NCI-H748 (cell line): Measurements from ENCODE around the gene PODXL.
"Not testable (repeated sequence)": the region's sequence is repeated elsewhere in the genome, so short reads cannot be mapped to it uniquely, and the experiment has no call there.

ENCODE experiments used
- DNase-seq: peaks from one replicate; lab custom pipeline; 2025; ENCODE audit not compliant: unreplicated experiment; lab: John Stamatoyannopoulos, UW

The PODXL gene

DNA sequence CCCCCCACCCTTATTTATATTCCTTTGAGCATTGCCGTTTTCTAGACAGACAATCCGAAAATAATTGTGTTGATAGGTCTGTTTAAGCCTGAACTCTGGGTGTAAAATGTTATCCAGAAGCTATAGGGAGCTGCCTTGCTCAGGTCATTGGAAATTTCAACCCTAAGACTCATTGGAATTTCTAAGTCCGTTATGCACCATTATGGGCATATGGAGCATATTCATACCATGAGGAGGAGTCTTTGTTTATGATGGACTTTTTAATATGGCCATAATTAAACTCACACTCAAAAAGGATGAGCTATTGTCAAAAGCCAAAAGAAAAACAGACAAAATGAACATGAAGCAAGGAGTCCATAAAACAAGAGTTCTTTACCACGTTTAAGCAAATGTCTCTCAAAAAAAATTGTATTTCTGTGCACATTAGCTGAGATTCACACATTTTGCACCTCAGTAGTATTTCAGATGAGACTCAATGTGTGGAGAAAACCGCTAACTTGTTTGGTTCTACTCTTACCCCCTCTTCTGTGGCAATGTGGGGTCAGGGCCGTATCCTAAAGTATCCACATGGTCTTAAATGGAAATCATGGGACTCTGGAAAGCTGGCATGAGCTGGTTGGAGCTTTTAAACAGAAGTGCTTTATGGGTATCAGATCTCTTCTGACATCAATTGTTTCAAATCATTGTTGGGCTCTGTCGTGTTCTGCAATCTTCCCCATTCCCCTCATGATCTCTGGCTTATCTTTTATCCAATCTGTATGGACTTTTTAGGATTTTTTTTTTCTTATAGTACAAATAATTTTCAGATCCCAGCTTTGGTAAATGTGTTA lies 60.5 kb downstream of the PODXL start:
- DNase-seq = no peak

DNA sequence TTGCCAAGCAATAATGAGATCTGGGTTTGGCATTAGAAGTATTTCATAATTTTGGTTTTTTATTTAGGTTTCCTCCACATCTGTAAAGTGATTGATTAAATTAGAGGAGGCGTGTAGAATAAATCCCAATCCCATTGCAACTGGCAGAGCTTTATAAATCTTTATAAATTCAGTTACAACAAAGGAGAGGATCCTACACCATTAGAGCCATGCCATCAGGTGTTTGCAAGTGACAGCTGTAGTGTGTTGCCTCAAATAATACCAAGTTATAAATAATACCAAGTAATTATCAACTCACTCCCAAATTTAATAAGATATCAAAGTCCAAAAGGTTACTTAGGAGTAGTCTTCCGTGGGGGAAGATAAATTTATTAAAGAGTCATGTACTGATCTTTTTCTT lies 62.2 kb downstream of the PODXL start:
- DNase-seq = no peak

DNA sequence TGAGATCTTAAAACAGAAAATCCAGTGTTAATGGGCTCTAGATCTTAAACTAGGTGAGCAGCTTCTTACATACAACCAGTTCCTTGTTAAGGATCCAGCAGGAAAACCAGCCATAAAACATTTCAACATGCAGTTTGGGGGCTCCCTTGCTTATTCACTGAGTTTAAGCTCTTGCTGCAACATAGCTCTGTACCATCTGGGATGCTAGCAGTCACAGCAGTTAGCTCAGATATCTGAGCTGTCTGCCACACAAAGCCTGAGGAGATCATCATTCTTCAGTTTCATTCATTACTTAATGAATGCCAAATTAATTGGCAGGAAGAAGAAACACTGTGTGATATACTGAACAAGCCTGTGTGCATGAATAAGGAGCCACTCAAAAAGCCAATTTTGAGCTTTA lies 62.8 kb downstream of the PODXL start:
- no peak for DNase-seq

DNA sequence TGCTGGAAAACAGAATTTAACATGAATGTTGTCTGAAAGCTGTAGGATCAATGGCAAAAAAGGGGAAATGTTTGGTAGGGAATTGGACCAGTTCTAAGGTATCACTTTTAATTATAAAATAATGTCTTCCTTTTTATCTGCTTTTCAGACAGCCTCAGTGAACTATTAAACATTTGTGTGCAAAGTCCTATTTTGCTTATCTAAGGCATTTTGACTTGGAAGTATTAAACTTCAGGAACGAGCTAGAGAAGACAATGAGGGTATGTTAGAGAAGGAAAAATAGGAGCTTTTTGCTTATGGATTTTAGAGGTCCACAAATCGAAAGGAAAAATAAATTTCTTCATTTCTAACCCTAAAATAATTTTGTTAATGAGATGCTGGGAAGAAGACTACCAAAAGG lies 63.3 kb downstream of the PODXL start:
- DNase-seq = no peak

DNA sequence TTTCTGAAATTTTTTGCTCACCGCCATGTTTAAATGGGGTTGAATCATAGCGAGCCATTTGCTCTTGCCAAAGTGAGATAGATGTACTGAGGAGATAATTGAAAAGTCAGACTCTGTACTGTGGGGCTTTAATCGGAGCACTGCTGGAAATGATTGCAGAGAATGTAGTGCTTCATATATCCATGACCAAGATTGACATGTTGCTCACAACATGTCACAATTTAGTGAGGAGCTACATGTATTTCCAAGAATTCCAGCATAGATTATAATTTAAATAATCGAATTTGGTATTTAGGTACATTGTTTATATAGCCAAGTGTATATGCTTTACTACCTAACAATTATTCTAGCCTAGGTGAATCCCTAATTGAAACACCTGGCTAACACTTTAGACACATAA lies 66.5 kb downstream of the PODXL start:
- DNase-seq = no peak

DNA sequence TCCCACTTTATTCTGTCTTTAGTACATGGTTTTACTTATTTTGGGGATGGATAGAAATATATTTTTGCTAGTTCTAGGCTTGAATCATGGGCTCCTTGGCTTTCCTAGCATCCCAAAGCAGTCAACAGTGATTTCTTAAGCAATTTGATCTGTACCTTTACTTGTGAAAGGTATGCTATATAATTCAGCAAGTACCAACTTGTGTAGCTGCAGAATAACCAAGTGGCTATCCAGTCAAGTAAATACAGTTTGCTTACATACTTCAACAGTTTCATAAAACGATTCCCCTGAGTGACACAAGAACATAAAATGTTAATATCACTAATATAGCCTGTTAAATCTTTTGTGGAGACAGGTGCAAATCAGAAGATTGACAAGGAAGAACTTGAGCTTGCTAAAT lies 67.2 kb downstream of the PODXL start:
- DNase-seq = no peak

DNA sequence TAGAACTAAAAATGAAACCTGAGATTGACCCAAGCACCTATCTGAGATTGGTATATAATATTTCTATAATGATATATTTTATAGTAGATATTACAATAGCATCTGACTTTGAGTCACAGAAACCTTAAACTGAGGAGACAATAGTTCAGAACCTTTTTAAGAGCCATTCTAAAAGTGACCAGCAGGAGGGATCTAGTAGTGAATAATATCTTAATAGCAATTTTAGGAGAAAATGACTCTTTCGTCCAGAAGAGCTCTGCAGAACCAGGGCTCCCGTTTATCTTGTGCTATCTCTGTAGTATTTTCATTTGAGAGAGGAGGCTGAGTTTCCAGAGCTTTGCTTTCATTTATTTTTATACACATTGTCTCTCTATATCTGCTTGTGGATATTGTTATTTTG lies 68.1 kb downstream of the PODXL start:
- DNase-seq = no peak

DNA sequence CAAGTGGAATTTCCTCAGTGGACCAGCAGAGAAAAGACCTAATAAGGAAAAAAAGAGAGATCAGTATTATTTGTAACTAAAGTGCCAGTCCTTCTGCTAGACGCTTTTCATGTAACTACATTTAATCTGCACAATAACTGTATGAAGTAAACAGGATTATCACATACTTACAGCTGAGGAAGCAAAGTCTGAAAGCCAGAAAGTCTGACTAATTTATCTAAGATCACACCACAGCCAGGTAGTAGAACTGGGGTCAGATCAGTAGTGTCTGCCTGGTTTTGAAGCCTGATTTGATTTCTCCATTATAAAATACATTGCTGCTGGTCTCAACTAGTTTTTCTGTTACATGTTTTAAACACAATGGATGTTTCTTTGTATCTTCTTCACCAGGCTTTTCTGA lies 69.2 kb downstream of the PODXL start:
- no peak for DNase-seq

DNA sequence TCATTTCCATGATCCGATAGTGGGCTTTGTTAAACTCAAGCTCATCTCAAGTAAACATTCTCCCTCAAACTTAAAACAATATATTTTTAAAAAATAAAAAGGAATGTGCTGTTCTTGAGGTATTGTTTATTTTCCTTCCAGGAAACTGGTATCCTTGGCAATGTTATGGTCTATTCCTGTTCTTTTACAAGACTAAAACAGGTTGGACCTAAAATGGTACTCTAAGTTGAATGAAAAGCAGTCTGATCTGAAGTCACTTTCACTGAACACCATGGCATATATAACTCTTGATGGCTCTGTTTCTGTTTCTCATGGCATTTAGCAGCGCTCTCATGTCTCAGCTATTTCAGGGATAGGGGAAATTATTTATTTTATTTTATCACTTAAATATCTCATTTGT lies 70.1 kb downstream of the PODXL start:
- no peak for DNase-seq

DNA sequence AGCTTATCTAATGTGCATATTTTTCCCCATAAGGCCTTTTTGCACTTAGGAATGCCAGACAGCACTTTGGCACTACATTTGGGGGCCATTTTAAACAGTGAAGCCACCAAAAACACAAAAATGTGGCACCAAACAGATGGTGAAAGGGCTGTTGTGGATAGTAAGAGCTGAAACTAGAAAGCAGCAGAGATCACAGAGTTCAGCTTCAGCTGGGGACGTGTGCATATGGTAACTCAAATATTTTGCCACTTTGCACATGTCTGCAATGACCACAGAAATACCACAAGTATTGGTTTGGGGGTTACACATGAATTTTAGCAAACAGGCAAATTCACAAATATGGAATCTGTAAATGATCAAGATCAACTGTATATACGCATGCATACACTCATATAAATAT lies 72.8 kb downstream of the PODXL start:
- no peak for DNase-seq

DNA sequence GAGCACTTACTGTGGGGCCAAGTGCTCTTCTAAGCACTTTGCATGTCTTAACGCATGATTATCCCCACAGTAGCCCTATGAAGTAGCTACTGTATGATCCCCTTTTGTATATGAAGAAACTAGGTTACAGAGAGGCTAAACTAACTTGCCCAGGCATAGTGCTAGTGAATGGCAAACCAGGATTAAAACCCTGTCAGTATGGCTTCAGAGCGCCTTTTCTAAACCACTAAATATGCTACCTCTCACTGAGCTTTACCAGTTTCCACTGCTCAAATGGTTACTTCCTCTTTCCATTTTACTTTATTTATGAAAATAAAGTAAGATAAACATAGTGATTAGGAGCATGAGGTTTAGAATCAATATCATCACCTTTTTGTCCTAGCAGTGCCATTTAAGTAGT lies 73.6 kb downstream of the PODXL start:
- DNase-seq = no peak

DNA sequence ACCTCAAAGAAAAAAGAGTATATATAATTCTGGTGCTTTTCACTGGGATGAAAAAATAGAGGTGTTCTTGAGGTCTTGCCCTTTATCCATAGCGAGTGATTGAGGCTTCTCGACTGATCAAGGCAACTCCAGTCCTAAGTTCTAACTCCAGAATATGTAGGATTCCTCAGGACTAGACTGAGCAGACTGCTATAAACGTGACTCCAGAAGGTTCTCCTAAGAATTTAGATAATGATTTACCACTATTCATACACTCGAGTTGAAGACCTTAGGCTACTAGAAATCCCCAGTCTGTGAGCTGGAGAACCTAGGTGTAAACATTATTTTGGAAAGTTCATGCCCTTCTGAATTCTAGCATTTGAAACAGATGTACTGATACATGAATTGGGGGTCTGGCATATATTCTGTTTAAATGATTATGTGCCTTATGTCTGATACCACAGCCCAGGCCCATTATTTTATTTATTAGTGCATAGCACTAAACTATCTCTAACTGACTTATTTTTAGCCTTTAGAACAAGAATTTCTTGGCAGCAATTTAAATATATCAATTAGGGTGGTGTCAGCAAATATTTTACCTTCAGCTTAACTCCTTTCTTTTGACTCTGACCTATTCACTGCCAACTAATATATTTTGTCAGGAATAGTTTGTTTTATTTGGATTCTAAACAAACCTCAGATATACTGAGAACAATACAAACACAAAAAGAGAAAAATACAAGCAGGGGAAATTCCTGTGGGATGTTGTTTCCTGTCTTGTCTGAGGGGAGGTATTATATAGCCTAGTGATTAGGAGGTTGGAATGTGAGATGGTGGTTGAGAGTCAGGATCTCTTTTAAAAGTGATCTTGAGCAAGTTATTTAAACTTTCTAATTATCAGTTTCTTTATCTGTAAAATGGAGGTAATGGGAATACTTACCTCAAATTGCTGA lies 75.8 kb downstream of the PODXL start:
- no peak for DNase-seq

DNA sequence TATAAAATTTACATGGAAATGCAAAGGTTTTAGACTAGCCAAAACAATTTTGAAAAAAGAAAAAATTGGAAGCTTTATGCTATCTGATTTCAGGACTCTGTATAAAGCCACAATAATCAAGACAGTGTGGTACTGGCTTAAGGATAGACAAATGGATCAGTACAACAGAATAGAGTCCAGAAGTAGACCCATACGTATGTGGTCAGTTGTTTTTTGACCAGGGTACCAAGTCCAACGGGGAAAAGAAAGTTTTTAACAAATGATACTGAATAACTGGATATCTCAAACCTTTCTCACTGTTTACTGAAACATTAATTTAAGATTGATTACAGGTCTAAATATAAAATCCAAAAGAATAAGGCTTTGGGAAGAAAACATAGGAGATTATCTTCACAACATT lies 79.7 kb downstream of the PODXL start:
- no peak for DNase-seq

DNA sequence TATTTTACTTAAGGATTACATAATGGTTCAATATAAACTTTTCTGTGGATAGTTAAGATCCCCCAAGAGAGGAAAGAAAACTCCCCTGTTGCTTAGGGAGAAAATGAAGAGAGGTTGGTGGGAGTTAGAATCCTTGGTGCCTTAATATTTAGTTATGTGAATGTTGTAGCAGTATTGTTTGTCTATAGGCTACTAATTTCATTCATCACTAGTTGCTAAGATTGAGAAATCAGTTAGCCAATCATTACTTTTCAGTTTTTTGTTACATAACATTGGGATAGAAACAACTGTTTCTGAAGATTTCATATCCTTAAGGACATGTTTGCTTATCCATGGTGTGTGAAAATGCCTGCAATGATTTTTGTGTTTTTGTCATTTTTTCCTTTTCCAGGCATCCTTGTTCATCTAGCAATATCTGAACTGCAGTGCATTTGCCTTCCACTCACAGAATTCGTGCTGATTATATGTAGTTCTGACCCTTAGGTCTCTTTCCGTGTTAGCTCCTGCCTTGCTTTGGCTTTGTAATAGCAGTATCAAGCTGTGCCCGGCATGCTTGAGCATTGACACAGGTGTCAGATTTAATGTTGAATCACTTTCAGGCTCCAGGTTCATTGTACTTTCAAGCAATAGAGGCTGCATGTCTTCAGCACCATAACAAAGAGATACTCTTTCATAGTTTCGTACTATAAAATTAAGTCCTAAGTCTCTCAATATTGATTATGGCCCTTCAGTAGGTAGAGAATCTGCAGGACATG lies 85.0 kb downstream of the PODXL start:
- peak; percentile 75 for DNase-seq

DNA sequence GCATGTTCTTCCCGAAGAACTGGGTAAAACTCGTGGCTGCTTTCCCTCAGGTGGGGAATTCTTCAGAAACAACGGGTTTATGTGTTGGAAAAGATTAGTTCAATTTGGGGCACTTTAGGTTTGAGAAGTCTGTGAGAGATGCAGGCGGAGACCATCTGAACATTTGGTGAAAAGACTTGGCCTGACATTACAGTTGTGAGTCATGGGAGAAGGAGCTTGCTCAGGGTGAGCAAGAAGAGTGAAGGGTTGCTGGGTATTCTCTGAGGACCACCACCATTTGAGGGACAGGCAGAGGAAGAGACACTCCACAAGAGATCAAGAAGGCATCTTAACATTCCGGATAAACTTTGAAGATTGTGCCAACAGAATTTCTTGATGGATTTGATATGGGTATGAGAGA lies 88.6 kb downstream of the PODXL start:
- DNase-seq = no peak

DNA sequence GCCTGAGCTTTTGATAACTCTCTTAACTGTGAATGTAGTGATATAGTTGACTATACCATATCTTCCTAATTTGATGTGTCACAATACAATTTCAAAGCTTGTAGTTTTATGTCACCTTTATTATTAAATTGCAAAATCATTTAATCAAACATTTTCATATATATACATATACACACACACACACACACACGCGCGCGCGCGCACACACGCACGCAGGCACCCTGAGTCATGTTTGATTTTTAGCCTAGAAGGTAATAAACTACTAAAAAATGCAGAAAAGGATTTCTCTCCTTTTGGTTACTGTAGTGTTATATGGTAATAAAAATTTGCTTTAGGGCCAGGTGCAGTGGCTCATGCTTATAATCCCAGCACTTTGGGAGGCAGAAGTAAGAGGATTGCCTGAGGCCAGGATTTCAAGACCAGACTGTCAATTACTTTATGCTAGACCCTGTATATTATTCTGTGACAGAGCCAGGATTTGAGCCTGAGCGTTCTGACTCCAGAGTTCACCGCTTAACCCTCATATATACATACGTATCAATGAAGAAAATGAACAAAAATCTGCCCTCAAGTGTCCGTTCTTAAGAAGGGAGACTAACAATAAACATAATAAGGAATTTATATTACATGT lies 89.6 kb downstream of the PODXL start:
- no peak for DNase-seq

DNA sequence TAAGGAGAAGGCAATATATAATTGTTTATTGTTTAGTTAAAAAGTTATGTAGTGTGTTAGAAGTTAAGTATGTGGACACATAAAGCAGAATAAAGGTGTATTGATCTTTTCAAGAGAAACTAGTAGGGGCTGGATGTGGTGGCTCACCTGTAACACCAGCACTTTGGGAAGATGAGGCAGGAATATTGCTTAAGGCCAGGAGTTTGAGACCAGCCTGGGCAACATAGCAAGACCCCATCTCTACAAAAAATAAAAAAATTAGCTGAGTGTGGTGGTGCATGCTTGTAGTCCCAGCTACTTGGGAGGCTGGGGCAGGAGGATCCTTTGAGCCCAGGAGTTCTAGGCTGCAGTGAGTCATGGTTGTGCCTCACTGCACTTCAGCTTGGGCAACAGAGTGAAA lies 93.7 kb downstream of the PODXL start:
- DNase-seq = not testable (repeated sequence)

DNA sequence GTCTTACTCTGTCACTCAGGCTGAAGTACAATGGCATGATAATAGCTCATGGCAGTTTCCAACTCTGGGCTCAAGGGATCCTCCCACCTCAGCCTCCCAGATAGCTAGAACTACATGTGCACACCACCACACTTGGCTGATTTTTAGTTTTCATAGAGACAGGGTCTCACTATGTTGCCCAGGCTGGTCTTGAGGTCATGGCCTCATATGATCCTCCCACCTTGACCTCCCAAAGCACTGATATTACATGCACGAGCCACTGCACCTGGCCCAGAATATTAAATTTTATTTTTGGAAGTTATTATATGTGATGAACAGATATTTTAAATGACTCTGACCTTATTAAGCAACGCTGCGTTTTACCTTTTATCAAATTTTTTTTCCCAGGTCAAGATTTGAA lies 94.4 kb downstream of the PODXL start:
- DNase-seq = no peak

DNA sequence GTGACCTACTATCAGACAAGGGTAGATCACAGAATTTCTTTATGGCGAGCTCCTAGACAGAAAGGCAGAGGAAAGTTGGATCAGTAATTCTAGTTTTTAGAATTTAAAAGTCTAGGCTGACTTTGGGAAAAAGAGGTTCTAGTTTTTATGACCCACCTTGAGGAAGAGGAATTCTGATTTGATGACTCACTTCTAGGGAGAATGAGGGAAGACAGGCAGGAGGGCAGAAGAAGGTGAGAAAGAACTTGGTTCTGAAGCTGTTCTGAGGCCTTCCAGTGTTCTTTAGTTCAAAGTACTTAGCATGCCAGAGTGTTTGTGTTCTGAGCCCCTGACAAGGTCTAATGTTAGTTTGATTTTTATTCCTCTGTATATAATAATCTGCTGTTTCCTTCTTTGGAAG lies 97.2 kb downstream of the PODXL start:
- no peak for DNase-seq

DNA sequence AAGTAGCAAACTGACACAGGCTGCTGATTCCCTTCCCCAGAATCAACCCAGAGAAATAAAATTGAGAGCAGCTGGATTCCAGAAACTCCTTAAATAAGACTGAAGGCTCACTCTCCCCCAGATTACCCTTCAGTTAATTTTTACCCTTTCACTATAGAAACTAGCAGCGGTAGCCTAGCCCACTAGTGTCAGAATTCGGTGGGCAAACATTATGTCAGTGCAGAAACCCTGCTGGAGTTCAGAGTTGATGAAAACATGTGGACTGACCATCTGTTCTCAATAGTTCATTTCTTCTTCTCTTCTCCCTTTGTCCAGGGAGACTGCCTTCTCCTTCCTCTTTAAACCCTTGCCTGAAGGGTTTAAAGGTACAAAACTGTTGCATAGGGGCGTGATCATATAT lies 100.1 kb downstream of the PODXL start:
- DNase-seq = no peak

DNA sequence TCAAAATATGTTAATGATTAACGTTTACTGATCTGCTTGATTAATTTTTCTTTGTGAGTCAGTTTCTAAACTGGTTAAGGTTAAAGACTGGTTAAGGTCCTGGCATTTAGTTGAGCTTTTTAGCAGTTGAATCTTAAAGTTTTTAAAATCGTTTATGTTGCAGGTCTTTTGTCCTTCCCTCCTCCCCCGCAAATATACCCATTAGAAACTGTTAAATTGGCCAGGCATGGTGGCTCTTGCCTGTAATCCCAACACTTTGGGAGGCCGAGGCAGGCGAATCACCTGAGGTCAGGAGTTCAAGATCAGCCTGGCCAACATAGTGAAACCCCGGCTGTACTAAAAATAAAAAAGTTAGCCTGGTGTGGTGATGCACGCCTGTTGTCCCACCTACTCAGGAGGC lies 100.9 kb downstream of the PODXL start:
- DNase-seq = no peak
